Neural crest cell (in vitro differentiated cells): ENCODE measurements around the gene FBXL12. TPM values are rescaled to one million over a fixed set of nuclear protein-coding genes. Genes with fewer than 3 reads are reported as not detected.

Source experiments
- DNase-seq: peaks from one replicate; pipeline ENCODE4 v3.0.0; 2021; ENCODE audit warnings: low read depth, mixed read lengths, low spot score
- H3K27ac Mint-ChIP-seq: one replicate; pipeline ENCODE4 v1.8.0; 2021; ENCODE audit warnings: mild to moderate bottlenecking, mixed read lengths; ENCODE audit not compliant: unreplicated experiment
- H3K27me3 Mint-ChIP-seq: 2 replicates; pipeline ENCODE4 v1.8.0; 2021; ENCODE audit warnings: low read depth, mild to moderate bottlenecking, mixed read lengths
- H3K36me3 Mint-ChIP-seq: 2 replicates; pipeline ENCODE4 v1.8.0; 2021; ENCODE audit warnings: low read depth, mild to moderate bottlenecking, mixed read lengths
- H3K4me1 Mint-ChIP-seq: 2 replicates; pipeline ENCODE4 v1.8.0; 2021; ENCODE audit warnings: mixed read lengths
- H3K4me3 Mint-ChIP-seq: one replicate; pipeline ENCODE4 v1.8.0; 2021; ENCODE audit warnings: mild to moderate bottlenecking, mixed read lengths
- H3K9me3 Mint-ChIP-seq: 2 replicates; pipeline ENCODE4 v1.8.0; 2021; ENCODE audit warnings: mixed read lengths
- CTCF ChIP-seq: fragments of 200-600 bp; sonication (generic); conservative IDR thresholded peaks from 2 replicates; pipeline ENCODE4 v1.5.0; 2021; ENCODE audit warnings: antibody characterized with exemption, mild to moderate bottlenecking
- total RNA-seq: library from RNA; stranded (reverse); gene quantifications from 2 replicates; pipeline ENCODE4 v1.2.1, GENCODE V29; 2021

Gene FBXL12
- total RNA-seq, 1 donor from 2014 or later, result 33.1 TPM

- Mint-ChIP-seq H3K27ac (no peak overlapping the region), H3K4me3 (no peak overlapping the region), H3K4me1 (no peaks in the 10 kb centered on the region), H3K36me3 (peaks cover 7% of the 10 kb centered on the region), H3K9me3 (no peaks in the 10 kb centered on the region), H3K27me3 (no peaks in the 10 kb centered on the region)
- no peak for TF ChIP-seq CTCF
- DNase-seq, result no peak
Measured at GRCh38 chr19:9806803-9807202, 12.1 kb downstream of the FBXL12 start.

- no peak for TF ChIP-seq CTCF
- no peak overlapping the region for H3K4me3 Mint-ChIP-seq
- H3K27me3 Mint-ChIP-seq, result no peaks in the 10 kb centered on the region
- no peaks in the 10 kb centered on the region for H3K9me3 Mint-ChIP-seq
- H3K36me3 Mint-ChIP-seq, result peaks cover 3% of the 10 kb centered on the region
- no peak for DNase-seq
- no peak overlapping the region for H3K27ac Mint-ChIP-seq
- H3K4me1 Mint-ChIP-seq, result no peaks in the 10 kb centered on the region
Measured at GRCh38 chr19:9801976-9802375, 16.9 kb downstream of the FBXL12 start.

- Mint-ChIP-seq H3K9me3 (no peaks in the 10 kb centered on the region), H3K27me3 (no peaks in the 10 kb centered on the region), H3K4me3 (no peak overlapping the region), H3K27ac (no peak overlapping the region), H3K36me3 (peaks cover 3% of the 10 kb centered on the region), H3K4me1 (peaks cover 6% of the 10 kb centered on the region)
- DNase-seq, result no peak
- no peak for TF ChIP-seq CTCF
Measured at GRCh38 chr19:9799162-9799561, 19.7 kb downstream of the FBXL12 start.

DNA sequence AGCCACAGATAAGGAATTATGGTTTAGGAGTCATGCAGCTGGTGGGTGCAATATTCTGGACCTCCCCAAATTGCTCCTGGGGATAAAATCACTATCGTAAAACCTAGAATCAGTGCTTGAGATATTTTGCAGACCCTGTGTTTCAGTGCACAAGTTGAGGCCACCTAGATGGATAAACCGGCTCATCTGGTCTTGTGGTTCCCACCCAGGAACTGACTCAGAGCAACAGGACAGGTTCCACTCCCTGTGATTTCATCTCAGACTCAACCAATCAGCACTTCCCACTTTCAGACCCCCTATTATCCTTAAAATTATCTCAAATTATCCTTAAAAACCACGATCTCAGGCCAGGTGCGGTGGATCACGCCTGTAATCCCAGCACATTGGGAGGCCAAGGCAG, 21.0 kb downstream of the FBXL12 start:
- H3K4me3 Mint-ChIP-seq, result no peak overlapping the region
- peaks cover 12% of the 10 kb centered on the region for H3K4me1 Mint-ChIP-seq
- H3K36me3 Mint-ChIP-seq, result no peaks in the 10 kb centered on the region
- no peaks in the 10 kb centered on the region for H3K27me3 Mint-ChIP-seq
- no peaks in the 10 kb centered on the region for H3K9me3 Mint-ChIP-seq
- no peak overlapping the region for H3K27ac Mint-ChIP-seq
- no peak for DNase-seq
- TF ChIP-seq CTCF, result no peak

DNA sequence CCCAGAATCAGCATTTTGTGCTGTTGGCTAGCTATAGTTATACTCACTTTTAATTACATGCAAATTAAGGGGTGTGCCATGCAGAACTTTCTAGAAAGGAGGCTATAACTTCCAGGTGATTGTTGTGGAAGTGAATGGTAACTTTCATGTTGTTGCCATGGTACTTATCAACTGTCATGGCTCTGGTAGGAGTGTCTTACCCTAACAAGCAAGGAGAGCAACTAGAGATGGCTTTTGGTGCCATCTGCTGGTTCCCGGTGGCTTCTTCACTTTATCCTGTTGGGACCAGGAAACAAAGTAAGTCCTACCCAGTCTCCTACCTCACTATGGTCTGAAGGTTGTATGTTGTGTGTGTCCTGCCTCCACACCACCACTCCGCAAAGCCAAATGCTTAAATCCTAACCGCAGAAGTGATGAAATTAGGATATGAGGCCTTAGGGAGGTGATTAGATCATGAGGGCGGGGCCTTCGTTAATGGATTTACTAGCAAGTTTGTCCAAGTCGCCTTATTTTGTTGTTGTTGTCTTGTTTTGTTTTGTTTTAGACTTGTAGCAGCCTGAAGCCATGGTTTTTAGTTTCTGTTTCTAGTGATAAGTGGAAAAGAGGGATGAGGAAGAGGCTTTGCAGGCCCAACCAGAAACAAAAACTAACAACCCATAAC, 22.6 kb downstream of the FBXL12 start:
- H3K27me3 Mint-ChIP-seq, result no peaks in the 10 kb centered on the region
- no peaks in the 10 kb centered on the region for H3K9me3 Mint-ChIP-seq
- no peak overlapping the region for H3K27ac Mint-ChIP-seq
- no peaks in the 10 kb centered on the region for H3K36me3 Mint-ChIP-seq
- H3K4me1 Mint-ChIP-seq, result peaks cover 16% of the 10 kb centered on the region
- peak overlapping the region; percentile 85 for H3K4me3 Mint-ChIP-seq
- TF ChIP-seq CTCF, result peak; percentile 92
- DNase-seq, result peak; percentile 72
